Brain pericyte (primary cell): ENCODE measurements around the gene CHST6.
"Not testable (repeated sequence)": the region's sequence is repeated elsewhere in the genome, so short reads cannot be mapped to it uniquely, and the experiment has no call there.

Experiments used
- DNase-seq: peaks from one replicate; pipeline ENCODE4 v3.0.0-alpha.2; 2012; ENCODE audit warnings: low read depth, low spot score

Gene CHST6

DNA sequence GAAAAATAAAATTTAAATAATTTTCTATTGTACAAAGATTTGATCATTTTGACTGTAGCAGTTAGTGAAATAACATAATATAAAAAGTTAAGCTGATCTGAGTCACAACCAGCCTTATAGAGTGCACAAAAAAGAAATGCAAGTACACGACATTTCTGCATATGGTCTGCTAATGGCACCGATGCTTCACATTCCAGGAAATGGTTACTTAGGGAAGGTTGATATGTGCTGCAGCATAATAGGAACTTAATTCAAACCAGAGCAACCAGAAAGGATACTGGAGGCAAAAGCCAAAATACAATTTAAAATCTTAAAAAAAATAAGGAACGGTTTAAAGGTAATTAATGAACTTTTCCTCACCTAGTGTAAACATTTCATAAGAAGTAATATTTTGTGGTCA, 51.9 kb downstream of the CHST6 start:
- DNase-seq = no peak

DNA sequence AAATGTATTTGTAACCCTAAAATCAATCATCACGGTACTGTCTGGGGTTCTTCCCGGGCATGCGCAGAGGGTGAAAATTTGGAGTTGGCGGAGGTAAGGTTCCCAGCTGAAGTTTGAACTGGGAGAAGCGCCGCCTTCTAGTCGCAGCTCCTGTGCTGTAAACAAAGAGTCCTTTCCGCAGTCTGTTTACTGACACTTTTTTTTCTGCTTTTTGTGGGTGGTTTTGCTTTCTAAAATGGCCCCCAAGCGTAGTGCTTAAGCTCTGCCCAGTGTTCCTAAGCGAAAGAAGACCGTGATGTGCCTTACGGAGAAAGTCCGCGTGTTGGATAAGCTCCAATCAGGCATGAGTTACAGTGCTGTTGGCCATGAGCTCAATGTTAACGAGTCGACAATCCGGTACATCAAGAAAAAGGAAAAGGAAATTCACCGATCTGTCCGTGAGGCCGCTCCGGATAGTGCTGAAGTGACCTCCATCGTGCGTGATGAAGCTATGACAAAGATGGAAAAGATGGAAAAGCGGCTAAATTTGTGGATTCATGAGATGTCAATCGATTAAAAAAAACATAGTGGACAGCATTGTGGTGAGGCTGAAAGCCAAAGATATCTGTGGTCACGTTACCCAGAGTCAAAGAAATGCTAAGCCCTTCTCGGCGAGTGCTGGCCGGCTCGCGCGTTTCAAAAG, 61.4 kb downstream of the CHST6 start:
- DNase-seq = peak; percentile 87

DNA sequence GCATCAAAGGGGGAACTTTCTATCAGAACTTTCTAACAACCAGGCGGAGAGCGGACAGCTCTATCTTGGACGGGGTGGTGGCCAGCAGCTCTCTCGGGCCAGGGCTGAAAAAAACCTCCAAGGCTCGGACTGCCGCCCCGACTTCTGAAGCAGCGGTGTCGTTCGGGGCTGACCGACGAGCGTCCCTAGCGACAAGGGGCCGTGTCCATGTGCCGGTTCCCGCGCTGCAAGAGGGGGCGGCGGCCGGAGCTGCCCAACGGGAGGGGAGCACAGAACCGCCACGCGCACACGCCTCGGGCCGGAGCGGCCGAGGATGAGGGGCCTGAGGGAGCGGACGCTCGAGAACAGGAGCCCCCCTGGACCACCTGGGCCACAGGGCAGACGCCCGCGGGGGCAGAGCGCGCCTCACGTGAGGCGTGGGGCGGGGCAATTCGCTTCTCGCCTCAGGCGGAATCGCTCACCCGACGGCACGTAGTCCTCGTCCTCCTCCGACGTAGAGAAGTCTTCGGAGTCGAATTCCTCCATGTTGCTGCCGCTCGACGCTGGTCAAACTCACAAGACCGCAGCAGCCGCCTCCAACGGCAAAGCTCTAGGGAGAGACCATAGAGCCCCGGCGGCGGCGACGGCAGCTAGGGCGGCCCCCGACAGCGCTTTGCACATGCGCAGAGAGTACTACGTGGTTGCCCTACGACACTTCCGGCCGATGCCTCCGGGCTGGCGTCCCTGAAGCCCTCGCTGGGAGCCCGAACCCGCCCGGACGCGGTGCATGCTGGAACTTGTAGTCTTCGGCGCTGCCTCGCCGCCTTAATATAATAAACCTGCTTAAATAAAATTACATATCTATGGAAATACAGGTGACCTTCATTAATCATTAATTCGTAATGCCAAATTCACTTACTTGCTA, 62.2 kb downstream of the CHST6 start, which contains the start of gene CFDP1:
TSS of gene CFDP1 (minus strand) at position 676 of the 904 bp plus-strand sequence. CDS start at position 525, 151 bp downstream.
- peak; percentile 70 for DNase-seq

DNA sequence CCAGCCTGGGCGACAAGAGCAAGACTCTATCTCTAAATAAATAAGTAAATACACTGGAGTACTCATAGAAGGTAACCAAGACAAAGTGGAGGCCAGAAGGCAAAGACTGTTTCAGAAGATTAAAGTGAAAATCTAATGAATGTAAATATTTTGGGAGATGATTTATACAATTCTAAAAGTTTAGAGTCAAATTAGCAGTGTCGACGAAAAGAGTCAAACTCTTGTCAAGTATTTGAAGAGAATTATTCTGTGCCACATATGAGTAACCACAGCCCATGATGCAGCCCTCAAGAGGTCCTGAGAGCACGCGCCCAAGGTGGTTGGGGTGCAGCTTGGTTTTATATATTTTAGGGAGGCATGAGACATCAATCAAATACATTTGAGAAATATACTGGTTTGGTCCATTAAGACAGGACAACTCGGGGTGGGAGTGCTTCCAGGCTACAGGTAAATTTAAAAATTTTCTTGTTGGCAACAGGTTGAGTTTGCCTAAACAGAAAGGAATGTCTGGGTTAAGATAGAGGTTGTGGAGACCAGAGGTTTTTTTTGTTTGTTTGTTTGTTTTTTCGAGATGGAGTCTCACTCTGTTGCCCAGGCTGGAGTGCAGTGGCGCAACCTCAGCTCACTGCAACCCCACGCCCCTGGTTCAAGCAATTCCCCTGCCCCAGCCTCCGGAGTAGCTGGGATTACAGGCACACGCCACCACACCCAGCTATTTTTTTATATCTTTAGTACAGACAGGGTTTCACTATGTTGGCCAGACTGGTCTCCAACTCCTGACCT, 65.4 kb downstream of the CHST6 start:
- DNase-seq = no peak

DNA sequence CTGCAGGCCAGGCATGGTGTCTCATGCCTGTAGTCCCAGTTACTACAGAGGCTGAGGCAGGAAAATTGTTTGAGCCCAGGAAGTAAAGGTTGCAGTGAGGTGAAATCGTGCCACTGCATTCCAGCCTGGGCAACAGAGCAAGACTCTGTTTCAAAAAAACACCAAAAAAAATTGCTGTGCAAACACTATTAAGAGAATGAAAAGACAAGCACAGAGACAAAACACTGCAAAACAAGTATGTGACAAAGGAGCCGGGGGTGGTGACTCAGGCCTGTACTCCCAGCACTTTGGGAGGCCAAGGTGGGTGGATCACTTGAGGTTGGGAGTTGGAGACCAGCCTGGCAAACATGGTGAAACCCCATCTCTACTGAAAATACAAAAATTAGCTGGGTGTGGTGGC, 68.7 kb downstream of the CHST6 start:
- not testable (repeated sequence) for DNase-seq

DNA sequence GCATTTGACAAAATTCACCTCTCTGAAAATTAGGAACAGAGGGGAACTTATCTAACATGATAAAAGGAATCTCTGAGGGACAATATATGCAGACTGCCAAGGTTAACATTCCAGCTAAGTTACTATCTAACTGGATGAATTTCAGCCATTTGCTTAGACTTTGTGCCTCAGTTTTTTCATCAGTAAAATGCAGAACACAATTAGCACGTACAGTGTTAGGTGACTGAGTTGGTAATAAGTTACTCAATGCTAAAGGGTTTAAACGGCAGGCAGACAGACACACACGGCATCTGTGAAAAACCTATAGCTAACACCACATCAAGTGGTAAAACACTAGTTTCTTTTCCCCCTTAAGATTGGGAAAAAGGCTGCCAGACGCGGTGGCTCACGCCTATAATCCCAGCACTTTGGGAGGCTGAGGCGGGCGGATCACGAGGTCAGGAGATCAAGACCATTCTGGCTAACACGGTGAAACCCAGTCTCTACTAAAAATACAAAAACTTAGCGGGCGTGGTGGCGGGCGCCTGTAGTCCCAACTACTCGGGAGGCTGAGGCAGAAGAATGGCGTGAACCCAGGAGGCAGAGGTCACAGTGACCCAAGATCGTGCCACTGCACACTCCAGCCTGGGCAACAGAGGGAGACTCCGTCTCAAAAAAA, 71.0 kb downstream of the CHST6 start:
- DNase-seq = not testable (repeated sequence)

DNA sequence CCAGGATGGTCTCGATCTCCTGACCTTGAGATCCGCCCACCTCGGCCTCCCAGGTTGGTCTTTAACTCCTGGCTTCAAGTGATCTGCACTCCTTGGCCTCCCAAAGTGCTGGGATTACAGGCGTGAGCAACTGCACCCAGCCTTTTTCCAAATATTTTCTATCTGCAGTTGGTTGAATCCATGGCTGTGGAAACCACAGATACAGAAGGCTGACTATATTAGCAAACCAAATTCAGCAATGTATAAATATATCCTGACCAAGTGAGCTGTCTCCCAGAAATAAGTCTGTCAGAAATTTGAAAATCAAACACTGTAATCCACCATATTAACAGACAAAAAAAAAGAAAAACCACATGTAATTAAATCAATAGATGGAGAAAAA, 71.5 kb downstream of the CHST6 start:
- no peak for DNase-seq
